MM.1S (cell line): ENCODE data around the gene MLXIPL.

Experiments used
- EZH2 ChIP-seq: fragments of 300-600 bp; sonication (generic); optimal IDR thresholded peaks from 2 replicates; pipeline ENCODE3; 2017; ENCODE audit warnings: low read depth, mild to moderate bottlenecking, antibody characterized with exemption, low read length, mixed read lengths
- EZH2phosphoT487 ChIP-seq: fragments of 300-600 bp; sonication (generic); IDR thresholded peaks from 2 replicates; pipeline ENCODE4 v1.6.1; 2018; ENCODE audit warnings: antibody characterized with exemption, low read length
- TF ChIP-seq, protein P1 (sequence below): fragments of 300-600 bp; sonication (generic); IDR thresholded peaks from 2 replicates; pipeline ENCODE4 v1.5.1; 2016; ENCODE audit warnings: antibody characterized with exemption, low read length, mixed read lengths

DNA sequence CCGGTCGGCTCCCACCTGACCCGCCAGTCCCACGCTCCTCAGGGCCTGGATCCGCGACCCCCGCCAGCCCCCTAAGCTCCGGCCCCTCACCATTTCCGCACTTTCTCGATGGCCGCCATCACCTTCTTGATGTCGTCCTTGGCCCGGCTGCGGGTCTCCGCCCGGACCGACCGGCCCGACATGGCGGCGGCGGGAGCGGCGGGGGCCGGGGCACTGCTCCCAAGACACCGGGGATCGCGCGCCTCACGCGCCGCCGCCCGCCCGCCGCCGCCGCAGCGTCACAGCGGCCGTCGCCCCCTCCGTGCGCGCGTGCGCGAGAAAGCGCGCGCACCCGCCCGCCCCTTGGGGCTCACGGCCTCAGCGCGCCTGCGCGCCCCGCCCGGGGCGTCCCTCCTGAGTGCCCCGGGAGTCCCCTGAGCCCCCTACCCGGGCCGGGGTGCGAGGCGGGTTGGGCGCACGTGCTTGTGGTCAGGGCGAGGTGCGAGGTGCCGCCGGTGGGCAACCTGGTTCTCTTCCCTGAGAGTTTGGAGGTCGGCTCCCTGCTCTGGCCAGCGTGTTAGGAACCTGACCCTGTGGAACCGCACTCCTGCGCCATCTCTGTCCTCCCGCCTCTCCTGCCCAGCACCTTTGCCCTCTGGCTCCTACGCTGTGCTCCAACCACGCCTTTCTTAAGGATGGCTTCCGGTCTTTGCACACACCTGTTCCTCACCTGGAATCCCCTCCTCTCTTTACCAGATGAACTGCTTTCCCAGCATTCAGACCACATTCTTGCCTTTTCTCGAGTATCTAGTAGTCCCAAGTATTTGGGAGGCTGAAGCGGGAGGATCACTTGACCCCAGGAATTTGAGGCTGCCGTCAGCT is 66.7 kb downstream of the MLXIPL start, which contains the start of gene BCL7B:
- TF ChIP-seq, protein P1, sequence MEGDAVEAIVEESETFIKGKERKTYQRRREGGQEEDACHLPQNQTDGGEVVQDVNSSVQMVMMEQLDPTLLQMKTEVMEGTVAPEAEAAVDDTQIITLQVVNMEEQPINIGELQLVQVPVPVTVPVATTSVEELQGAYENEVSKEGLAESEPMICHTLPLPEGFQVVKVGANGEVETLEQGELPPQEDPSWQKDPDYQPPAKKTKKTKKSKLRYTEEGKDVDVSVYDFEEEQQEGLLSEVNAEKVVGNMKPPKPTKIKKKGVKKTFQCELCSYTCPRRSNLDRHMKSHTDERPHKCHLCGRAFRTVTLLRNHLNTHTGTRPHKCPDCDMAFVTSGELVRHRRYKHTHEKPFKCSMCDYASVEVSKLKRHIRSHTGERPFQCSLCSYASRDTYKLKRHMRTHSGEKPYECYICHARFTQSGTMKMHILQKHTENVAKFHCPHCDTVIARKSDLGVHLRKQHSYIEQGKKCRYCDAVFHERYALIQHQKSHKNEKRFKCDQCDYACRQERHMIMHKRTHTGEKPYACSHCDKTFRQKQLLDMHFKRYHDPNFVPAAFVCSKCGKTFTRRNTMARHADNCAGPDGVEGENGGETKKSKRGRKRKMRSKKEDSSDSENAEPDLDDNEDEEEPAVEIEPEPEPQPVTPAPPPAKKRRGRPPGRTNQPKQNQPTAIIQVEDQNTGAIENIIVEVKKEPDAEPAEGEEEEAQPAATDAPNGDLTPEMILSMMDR = no peak
- TF ChIP-seq EZH2 (no peak), EZH2phosphoT487 (no peak)
